Hepatocyte (in vitro differentiated cells): ENCODE data around the gene ELSPBP1.

Experiments
- EZH2 ChIP-seq: fragments of 200-600 bp; sonication (generic); IDR thresholded peaks from 2 replicates; pipeline ENCODE4 v1.6.1; 2016; ENCODE audit warnings: antibody characterized with exemption, mild to moderate bottlenecking, borderline replicate concordance
- EZH2phosphoT487 ChIP-seq: fragments of 200-600 bp; sonication (generic); IDR thresholded peaks from one replicate; pipeline ENCODE4 v1.6.1; 2018; ENCODE audit warnings: antibody characterized with exemption, mild to moderate bottlenecking, low read depth, moderate library complexity; ENCODE audit not compliant: unreplicated experiment, severe bottlenecking
- TF ChIP-seq, protein P1 (sequence below): fragments of 200-600 bp; sonication (generic); IDR thresholded peaks from 2 replicates; pipeline ENCODE4 v1.5.1; 2016; ENCODE audit warnings: antibody characterized with exemption, mild to moderate bottlenecking; ENCODE audit not compliant: poor library complexity

DNA sequence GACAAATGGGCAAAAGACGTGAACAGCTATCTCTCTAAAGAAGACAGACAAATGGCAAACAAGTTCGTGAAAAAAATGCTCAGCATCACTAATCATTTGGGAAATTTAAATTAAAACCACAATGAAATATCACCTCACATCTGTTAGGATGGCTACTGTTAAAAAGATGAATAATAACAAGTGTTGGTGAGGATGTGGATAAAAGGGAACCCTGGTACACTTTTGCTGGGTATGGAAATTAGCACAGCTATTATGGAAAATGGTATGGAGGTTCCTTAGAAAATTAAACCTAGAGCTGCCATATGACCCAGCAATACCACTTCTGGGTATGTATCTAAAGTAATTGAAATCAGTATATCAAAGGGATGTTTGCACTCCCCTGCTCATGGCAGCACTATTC is 42.3 kb downstream of the ELSPBP1 start:
- no peak for TF ChIP-seq EZH2
- TF ChIP-seq, protein P1, sequence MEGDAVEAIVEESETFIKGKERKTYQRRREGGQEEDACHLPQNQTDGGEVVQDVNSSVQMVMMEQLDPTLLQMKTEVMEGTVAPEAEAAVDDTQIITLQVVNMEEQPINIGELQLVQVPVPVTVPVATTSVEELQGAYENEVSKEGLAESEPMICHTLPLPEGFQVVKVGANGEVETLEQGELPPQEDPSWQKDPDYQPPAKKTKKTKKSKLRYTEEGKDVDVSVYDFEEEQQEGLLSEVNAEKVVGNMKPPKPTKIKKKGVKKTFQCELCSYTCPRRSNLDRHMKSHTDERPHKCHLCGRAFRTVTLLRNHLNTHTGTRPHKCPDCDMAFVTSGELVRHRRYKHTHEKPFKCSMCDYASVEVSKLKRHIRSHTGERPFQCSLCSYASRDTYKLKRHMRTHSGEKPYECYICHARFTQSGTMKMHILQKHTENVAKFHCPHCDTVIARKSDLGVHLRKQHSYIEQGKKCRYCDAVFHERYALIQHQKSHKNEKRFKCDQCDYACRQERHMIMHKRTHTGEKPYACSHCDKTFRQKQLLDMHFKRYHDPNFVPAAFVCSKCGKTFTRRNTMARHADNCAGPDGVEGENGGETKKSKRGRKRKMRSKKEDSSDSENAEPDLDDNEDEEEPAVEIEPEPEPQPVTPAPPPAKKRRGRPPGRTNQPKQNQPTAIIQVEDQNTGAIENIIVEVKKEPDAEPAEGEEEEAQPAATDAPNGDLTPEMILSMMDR = no peak
- no peak for TF ChIP-seq EZH2phosphoT487
